Activated B cell treated with CpG ODN at 0.5 μM for 24 hours (primary cell): ENCODE data around the gene CEP55. TPM values are rescaled to one million over a fixed set of nuclear protein-coding genes. Genes with fewer than 3 reads are reported as not detected.

Experiments
- ATAC-seq: fragments of 200-7000 bp; cut with Tn5 transposase; one replicate; pipeline ENCODE4 v1.10.0; 2021; ENCODE audit warnings: low read depth, mild to moderate bottlenecking, moderate library complexity
- CTCF ChIA-PET: fragments of 350-600 bp; sonication (Branson Sonifier 250); formaldehyde crosslinking; loops from one replicate; lab custom pipeline; 2021; ENCODE audit warnings: antibody characterized with exemption; lab: Charles Lee
- POLR2A ChIA-PET: fragments of 350-600 bp; sonication (Branson Sonifier 250); formaldehyde crosslinking; loops from one replicate; lab custom pipeline; 2021; ENCODE audit warnings: antibody characterized with exemption; lab: Charles Lee
- DNase-seq: peaks from one replicate; pipeline ENCODE4 v3.0.0; 2022
- H3K27ac Mint-ChIP-seq: one replicate; pipeline ENCODE4 v1.8.0; 2020; ENCODE audit warnings: mixed read lengths
- H3K27me3 Mint-ChIP-seq: one replicate; pipeline ENCODE4 v1.8.0; 2021; ENCODE audit warnings: mixed read lengths
- H3K36me3 Mint-ChIP-seq: one replicate; pipeline ENCODE4 v1.8.0; 2021; ENCODE audit warnings: low read depth, mixed read lengths
- H3K4me1 Mint-ChIP-seq: one replicate; pipeline ENCODE4 v1.8.0; 2021; ENCODE audit warnings: mixed read lengths
- H3K4me3 Mint-ChIP-seq: one replicate; pipeline ENCODE4 v1.8.0; 2020; ENCODE audit warnings: mild to moderate bottlenecking, mixed read lengths
- H3K9me3 Mint-ChIP-seq: one replicate; pipeline ENCODE4 v1.8.0; 2020; ENCODE audit warnings: mixed read lengths
- intact Hi-C: fragments of 100-400 bp; cut with micrococcal nuclease; formaldehyde crosslinking; loops from one replicate; pipeline ENCODE4 v1.15.1; 2024
- total RNA-seq: library from RNA; stranded (reverse); gene quantifications from 2 replicates; pipeline ENCODE4 v1.2.3, GENCODE V29; 2022
- TF ChIP-seq, protein P1 (sequence below): fragments of 200-600 bp; IDR thresholded peaks from one replicate; pipeline ENCODE4 v1.8.0; 2022; ENCODE audit warnings: antibody characterized with exemption, mild to moderate bottlenecking

The CEP55 gene
- total RNA-seq, 1 donor from 2014 or later = 1.6 TPM

DNA sequence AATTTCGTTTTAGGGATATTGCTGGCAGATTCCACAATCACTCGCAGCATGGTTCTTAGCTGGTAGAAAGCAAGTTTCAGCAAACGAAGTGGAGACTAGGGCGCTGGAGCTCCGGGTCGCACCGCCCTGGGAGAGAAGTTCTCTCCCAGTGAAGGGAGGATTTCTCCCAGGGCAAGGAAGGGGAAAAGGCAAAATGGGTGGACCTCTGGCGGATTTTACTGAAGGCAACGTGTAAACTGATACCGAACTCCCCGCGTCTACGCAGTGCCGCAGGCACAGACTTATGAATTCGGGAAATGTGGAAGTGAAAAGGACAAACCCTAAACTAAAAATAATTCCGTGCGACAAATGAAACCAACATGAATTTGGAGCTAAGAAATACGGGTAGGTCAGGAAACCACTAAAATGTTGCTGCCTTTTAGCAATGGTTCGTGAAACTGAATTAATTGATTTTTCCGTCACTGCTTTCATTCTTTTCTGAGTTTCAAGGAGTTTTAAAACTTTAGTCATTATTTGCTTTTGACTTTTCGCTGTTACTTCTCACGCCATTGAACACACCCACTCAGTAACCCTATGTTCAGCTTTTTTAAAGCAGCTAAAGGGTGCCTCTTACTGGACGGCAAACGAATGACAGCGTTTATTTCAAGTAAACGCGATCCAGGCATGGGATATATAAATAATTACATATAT, 14.1 kb upstream of the CEP55 start, which contains the start of gene MYOF:
Gene MYOF, minus strand, starts transcription at position 190 of the 690 bp plus-strand sequence. Its CDS starts 140 bp downstream, at position 50.
- ATAC-seq (peak; percentile 91), DNase-seq (no peak)
- ChIA-PET CTCF (interaction anchor here (0.6 to 7.1 kb wide), 23 partner anchors 10 to 161 kb away, joined by 3 to 237 read pairs (median 4); partner anchors contain the start of gene CEP55), POLR2A (interaction anchor here (1.2 kb wide), 1 partner anchor 106 kb away, joined by 6 read pairs; no protein-coding TSS in a partner anchor)
- Mint-ChIP-seq H3K4me1 (peaks cover 15% of the 10 kb centered on the region), H3K27me3 (peaks cover 9% of the 10 kb centered on the region), H3K27ac (peak within 1 kb of the TSS; percentile 4), H3K36me3 (no peaks in the 10 kb centered on the region), H3K4me3 (peak within 1 kb of the TSS; percentile 81), H3K9me3 (no peaks in the 10 kb centered on the region)
- TF ChIP-seq, protein P1, sequence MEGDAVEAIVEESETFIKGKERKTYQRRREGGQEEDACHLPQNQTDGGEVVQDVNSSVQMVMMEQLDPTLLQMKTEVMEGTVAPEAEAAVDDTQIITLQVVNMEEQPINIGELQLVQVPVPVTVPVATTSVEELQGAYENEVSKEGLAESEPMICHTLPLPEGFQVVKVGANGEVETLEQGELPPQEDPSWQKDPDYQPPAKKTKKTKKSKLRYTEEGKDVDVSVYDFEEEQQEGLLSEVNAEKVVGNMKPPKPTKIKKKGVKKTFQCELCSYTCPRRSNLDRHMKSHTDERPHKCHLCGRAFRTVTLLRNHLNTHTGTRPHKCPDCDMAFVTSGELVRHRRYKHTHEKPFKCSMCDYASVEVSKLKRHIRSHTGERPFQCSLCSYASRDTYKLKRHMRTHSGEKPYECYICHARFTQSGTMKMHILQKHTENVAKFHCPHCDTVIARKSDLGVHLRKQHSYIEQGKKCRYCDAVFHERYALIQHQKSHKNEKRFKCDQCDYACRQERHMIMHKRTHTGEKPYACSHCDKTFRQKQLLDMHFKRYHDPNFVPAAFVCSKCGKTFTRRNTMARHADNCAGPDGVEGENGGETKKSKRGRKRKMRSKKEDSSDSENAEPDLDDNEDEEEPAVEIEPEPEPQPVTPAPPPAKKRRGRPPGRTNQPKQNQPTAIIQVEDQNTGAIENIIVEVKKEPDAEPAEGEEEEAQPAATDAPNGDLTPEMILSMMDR = no peak
- intact Hi-C loops = loop anchor here (1.0 to 10.0 kb wide), 6 partner anchors 14 to 400 kb away; partner anchors contain the start of gene CEP55

DNA sequence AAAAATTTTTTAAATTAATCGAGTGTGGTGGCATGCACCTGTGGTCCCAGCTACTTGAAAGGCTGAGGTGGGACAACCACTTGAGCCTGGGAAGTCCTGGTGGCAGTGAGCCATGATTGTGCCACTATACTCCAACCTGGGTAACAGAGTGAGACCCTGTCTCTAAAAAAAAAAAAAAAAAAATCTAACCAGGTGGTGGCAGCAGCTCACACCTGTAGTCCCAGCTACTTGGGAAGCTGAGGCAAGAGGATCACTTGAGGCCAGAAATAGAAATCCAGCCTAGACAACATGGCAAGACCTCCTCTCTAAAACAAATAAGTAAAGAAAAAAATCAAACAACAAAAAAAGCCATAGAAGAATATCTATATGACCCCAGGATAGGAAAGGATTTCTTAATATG, 10.7 kb upstream of the CEP55 start:
- DNase-seq = no peak
- peaks cover 26% of the 10 kb centered on the region for H3K27me3 Mint-ChIP-seq
- intact Hi-C loops = loop anchor here (10.0 kb wide), 1 partner anchor 201 kb away; no protein-coding TSS in a partner anchor
- no peaks in the 10 kb centered on the region for H3K9me3 Mint-ChIP-seq
- no peak overlapping the region for H3K4me3 Mint-ChIP-seq
- H3K4me1 Mint-ChIP-seq = peaks cover 15% of the 10 kb centered on the region
- ChIA-PET CTCF (interaction anchor here (5.6 kb wide), 1 partner anchor 109 kb away, joined by 26 read pairs; no protein-coding TSS in a partner anchor), POLR2A (interaction anchor here (0.6 kb wide), 1 partner anchor 12 kb away, joined by 3 read pairs; no protein-coding TSS in a partner anchor)
- ATAC-seq = no peak
- H3K36me3 Mint-ChIP-seq = no peaks in the 10 kb centered on the region
- TF ChIP-seq, protein P1 = no peak
- no peak overlapping the region for H3K27ac Mint-ChIP-seq

DNA sequence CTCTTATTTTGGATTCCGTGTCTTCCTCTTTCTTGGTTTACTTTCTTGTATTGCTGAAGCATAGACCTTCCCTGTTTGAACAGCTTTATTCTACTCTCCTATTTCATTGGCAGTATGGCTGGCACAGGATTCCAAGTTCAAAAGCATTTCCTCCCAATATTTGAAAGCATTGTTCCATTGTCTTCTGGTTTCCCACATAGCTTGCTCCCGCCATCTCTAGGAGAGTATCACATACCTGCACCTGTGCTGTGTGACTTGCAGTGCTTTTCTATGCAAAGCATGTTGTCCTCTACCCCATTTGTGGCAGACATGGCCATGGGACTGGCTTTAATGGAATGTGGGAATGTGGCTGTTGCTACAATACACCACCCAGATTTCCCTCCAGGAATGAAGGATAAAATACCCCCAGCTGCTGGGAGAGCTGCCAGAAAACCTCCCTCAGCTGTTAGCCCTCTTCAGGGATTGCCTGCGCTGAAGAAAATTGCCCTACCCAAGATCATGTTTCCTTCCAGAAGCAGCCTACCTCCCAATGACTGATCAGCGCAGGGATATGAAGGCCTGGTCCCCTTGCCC, 7.4 kb upstream of the CEP55 start:
- TF ChIP-seq, protein P1 = no peak
- Mint-ChIP-seq H3K36me3 (no peaks in the 10 kb centered on the region), H3K9me3 (no peaks in the 10 kb centered on the region), H3K27me3 (peaks cover 23% of the 10 kb centered on the region), H3K27ac (no peak overlapping the region), H3K4me1 (no peaks in the 10 kb centered on the region), H3K4me3 (no peak overlapping the region)
- DNase-seq (no peak), ATAC-seq (no peak)
- ChIA-PET CTCF (interaction anchor here (1.3 to 5.6 kb wide), 2 partner anchors 9 to 113 kb away, joined by 3 to 26 read pairs; no protein-coding TSS in a partner anchor), POLR2A (no interaction called here)
- intact Hi-C loops = loop anchor here (10.0 kb wide), 1 partner anchor 204 kb away; no protein-coding TSS in a partner anchor

DNA sequence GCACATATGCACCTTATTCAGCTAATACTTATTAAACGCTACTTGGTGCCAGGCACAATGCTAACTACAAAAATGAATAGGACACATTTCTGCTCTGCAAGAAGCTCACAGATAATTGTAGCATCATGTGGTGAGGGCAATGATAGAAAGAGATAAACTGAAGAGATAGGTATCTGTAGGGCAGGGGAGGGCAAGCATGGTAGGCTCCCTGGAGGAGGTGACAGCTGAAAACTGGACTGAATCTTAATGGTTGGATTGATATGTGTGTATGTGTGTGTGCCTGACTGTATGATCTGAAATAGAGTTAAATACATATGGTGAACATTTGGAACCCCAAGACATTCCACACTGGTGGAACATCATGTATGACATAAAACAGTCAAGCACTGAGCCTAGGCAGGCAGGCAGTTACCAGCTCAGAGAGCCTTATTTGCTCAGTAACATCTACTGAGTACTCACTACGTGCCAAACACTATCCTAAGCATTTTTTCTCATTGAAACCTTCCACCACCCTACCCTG, 4.8 kb upstream of the CEP55 start:
- DNase-seq (no peak), ATAC-seq (no peak)
- no peak overlapping the region for H3K27ac Mint-ChIP-seq
- TF ChIP-seq, protein P1 = no peak
- intact Hi-C loops = loop anchor here (10.0 kb wide), 2 partner anchors 737 to 1053 kb away; partner anchors contain the start of gene HELLS
- H3K27me3 Mint-ChIP-seq = peaks cover 18% of the 10 kb centered on the region
- ChIA-PET POLR2A (no interaction called here), CTCF (interaction anchor here (1.1 kb wide), 1 partner anchor 116 kb away, joined by 5 read pairs; no protein-coding TSS in a partner anchor)
- peaks cover 4% of the 10 kb centered on the region for H3K4me1 Mint-ChIP-seq
- no peaks in the 10 kb centered on the region for H3K9me3 Mint-ChIP-seq
- no peaks in the 10 kb centered on the region for H3K36me3 Mint-ChIP-seq
- H3K4me3 Mint-ChIP-seq = no peak overlapping the region
